ENCODE measurements around the gene TRERF1. TPM values are rescaled to one million over a fixed set of nuclear protein-coding genes. Genes with fewer than 3 reads are reported as not detected.

Gene TRERF1
- total RNA-seq, 1 donor from 2014 or later = 8.3 TPM

- Histone ChIP-seq H3K27me3 (no peaks in the 10 kb centered on the region), H2AFZ (replicated peaks) (no peak overlapping the region), H3K27ac (peak overlapping the region; percentile 36), H3F3A (ENCODE audit: low read depth) (peaks cover 20% of the 10 kb centered on the region), H3K9me3 (ENCODE audit: low read depth) (no peaks in the 10 kb centered on the region), H3K9ac (no peak overlapping the region), H3K4me3 (no peak overlapping the region), H3K4me2 (no peak overlapping the region), H3K36me3 (no peaks in the 10 kb centered on the region), H3K79me2 (ENCODE audit: low read depth) (peaks cover 79% of the 10 kb centered on the region), H4K20me1 (ENCODE audit: low read depth) (peaks cover 83% of the 10 kb centered on the region), H3K4me1 (peaks cover 42% of the 10 kb centered on the region)
- Mint-ChIP-seq H3K4me3 (no peak overlapping the region), H3K27me3 (ENCODE audit: insufficient read depth, low read depth) (peaks cover 2% of the 10 kb centered on the region), H3K4me1 (peaks cover 29% of the 10 kb centered on the region), H3K9me3 (no peaks in the 10 kb centered on the region), H3K36me3 (no peaks in the 10 kb centered on the region), H3K27ac (no peak overlapping the region)
- no peak for DNase-seq (ENCODE audit: low spot score)
- TF ChIP-seq EZH2phosphoT487 (IDR thresholded peaks at IDR 0.05) = no peak
- no peak for TF ChIP-seq CTCF (IDR thresholded peaks at IDR 0.05)
- TF ChIP-seq EZH2 (IDR thresholded peaks at IDR 0.05) = no peak
Observed at GRCh38 chr6:42405021-42405420, 46.7 kb downstream of the TRERF1 start.

- TF ChIP-seq EZH2phosphoT487 (IDR thresholded peaks at IDR 0.05) = no peak
- TF ChIP-seq EZH2 (IDR thresholded peaks at IDR 0.05) = no peak
- no peak for TF ChIP-seq CTCF (IDR thresholded peaks at IDR 0.05)
- peaks cover 82% of the 10 kb centered on the region for H4K20me1 ChIP-seq (ENCODE audit: low read depth)
- no peak overlapping the region for H3K9ac ChIP-seq
- H3K27me3 ChIP-seq = no peaks in the 10 kb centered on the region
- Mint-ChIP-seq H3K36me3 (no peaks in the 10 kb centered on the region), H3K9me3 (no peaks in the 10 kb centered on the region), H3K27ac (peak overlapping the region; percentile 9), H3K4me1 (peaks cover 29% of the 10 kb centered on the region), H3K4me3 (no peak overlapping the region), H3K27me3 (ENCODE audit: insufficient read depth, low read depth) (peaks cover 2% of the 10 kb centered on the region)
- peaks cover 20% of the 10 kb centered on the region for H3F3A ChIP-seq (ENCODE audit: low read depth)
- no peak overlapping the region for H3K4me3 ChIP-seq
- no peaks in the 10 kb centered on the region for H3K9me3 ChIP-seq (ENCODE audit: low read depth)
- no peaks in the 10 kb centered on the region for H3K36me3 ChIP-seq
- peaks cover 79% of the 10 kb centered on the region for H3K79me2 ChIP-seq (ENCODE audit: low read depth)
- H3K4me2 ChIP-seq = peak overlapping the region; percentile 39
- H2AFZ ChIP-seq (replicated peaks) = no peak overlapping the region
- H3K4me1 ChIP-seq = peaks cover 42% of the 10 kb centered on the region
- H3K27ac ChIP-seq = peak overlapping the region; percentile 36
- peak; percentile 40 for DNase-seq (ENCODE audit: low spot score)
Observed at GRCh38 chr6:42404484-42404883, 47.2 kb downstream of the TRERF1 start.

- no peaks in the 10 kb centered on the region for H3K36me3 Mint-ChIP-seq
Observed at GRCh38 chr6:42403831-42404230, 47.9 kb downstream of the TRERF1 start.

More at GRCh38 chr6:42403831-42404230, 47.9 kb downstream of the TRERF1 start:
- Histone ChIP-seq H3K4me3 (no peak overlapping the region), H3K9me3 (ENCODE audit: low read depth) (no peaks in the 10 kb centered on the region), H3K27me3 (no peaks in the 10 kb centered on the region), H4K20me1 (ENCODE audit: low read depth) (peaks cover 77% of the 10 kb centered on the region), H3K36me3 (no peaks in the 10 kb centered on the region), H3K9ac (no peak overlapping the region), H3K4me2 (peak overlapping the region; percentile 39), H3K27ac (no peak overlapping the region), H2AFZ (replicated peaks) (no peak overlapping the region), H3K79me2 (ENCODE audit: low read depth) (peaks cover 79% of the 10 kb centered on the region), H3F3A (ENCODE audit: low read depth) (peaks cover 20% of the 10 kb centered on the region), H3K4me1 (peaks cover 42% of the 10 kb centered on the region)
- Mint-ChIP-seq H3K4me3 (no peak overlapping the region), H3K27ac (no peak overlapping the region), H3K27me3 (ENCODE audit: insufficient read depth, low read depth) (peaks cover 2% of the 10 kb centered on the region), H3K4me1 (peaks cover 29% of the 10 kb centered on the region), H3K9me3 (no peaks in the 10 kb centered on the region)
- no peak for TF ChIP-seq EZH2 (IDR thresholded peaks at IDR 0.05)
- no peak for TF ChIP-seq CTCF (IDR thresholded peaks at IDR 0.05)
- no peak for TF ChIP-seq EZH2phosphoT487 (IDR thresholded peaks at IDR 0.05)
- DNase-seq (ENCODE audit: low spot score) = no peak
